KOPT-K1 (cell line): ENCODE data around the gene GIPC1.
"Not testable (repeated sequence)": the region's sequence is repeated elsewhere in the genome, so short reads cannot be mapped to it uniquely, and the experiment has no call there.

ENCODE experiments used
- H3K27ac ChIP-seq: fragments of 200-600 bp; sonication (generic); 2 replicates; pipeline ENCODE4 v1.5.1; 2016; ENCODE audit warnings: antibody characterized with exemption, mild to moderate bottlenecking, low read depth, low read length; ENCODE audit not compliant: poor library complexity, severe bottlenecking
- H3K36me3 ChIP-seq: fragments of 200-600 bp; sonication (generic); 2 replicates; pipeline ENCODE4 v1.5.1; 2017; ENCODE audit warnings: antibody characterized with exemption, mild to moderate bottlenecking, low read length, moderate library complexity; ENCODE audit not compliant: insufficient read depth
- H3K9me3 ChIP-seq: fragments of 200-600 bp; sonication (generic); 2 replicates; pipeline ENCODE4 v1.5.1; 2017; ENCODE audit warnings: antibody characterized with exemption, low read length, mild to moderate bottlenecking; ENCODE audit not compliant: insufficient read depth, poor library complexity, severe bottlenecking

The GIPC1 gene

GRCh38 chr19:14473073-14473977 is 22.6 kb downstream of the GIPC1 start:
- Histone ChIP-seq H3K9me3 (no peaks in the 10 kb centered on the region), H3K36me3 (peaks cover 40% of the 10 kb centered on the region), H3K27ac (no peak overlapping the region)

DNA sequence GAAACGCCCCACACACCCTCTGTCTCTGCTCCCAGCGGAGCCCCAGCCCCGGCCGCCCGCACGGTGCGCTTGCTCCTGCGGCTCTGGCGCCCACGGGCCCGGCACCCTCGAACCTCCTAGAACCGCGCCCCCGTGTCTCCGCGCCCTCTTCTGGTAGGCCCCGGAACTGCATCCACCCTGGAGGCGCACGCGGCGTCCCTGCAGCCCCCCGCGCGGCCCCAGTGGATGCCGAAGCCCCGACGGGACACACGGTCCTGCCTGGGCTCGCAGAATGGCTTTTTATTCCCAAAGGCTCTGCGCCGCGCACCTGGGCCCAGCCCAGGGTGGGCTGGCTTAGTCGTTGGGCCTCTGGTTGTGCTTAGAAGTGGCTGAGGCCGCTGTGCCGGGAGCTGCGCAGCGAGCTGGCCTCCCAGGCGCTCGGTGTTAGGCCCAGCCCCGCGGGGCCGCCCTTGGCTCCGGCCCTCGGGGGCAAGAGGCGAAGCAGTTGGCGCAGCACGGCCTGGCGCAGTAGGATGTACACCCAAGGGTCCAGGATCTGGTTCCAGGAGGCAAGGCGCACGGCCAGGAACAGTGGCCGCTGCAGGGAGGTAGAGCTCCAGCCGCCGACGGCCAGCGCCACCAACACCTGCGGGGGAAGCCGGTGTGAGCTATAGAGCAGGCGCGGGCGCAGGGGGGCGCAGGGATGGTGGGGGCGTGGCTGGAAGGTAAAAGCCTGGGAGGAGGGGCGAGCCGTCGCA is 23.6 kb downstream of the GIPC1 start:
- Histone ChIP-seq H3K36me3 (peaks cover 46% of the 10 kb centered on the region), H3K9me3 (no peaks in the 10 kb centered on the region), H3K27ac (no peak overlapping the region)

DNA sequence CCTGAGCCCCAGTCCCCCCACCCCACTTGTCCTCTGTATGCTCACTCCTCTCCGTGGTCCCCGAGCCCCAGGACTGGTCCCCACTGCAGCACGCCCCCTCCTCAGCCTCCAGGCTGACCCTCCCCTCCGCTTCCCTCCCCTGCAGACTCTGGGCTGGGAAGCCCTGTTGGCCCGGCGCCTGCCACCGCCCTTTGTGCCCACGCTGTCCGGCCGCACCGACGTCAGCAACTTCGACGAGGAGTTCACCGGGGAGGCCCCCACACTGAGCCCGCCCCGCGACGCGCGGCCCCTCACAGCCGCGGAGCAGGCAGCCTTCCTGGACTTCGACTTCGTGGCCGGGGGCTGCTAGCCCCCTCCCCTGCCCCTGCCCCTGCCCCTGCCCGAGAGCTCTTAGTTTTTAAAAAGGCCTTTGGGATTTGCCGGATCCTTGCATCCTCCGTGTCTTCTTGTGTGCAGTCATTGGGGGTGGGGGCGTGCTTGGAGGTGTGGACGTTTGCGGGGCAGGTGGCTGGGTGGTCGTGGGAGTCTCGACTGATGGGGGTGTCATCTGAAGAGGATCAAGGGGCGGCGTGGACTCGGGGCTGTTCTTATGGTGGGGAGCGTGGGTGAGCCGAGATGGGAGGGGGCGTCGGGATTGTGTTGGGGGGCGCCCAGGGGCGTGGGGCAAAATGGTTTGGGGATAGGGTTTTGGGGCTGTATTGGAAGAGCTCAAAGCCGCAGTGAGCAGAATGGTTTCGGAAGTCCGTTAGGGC is 24.3 kb downstream of the GIPC1 start:
- H3K27ac ChIP-seq, result no peak overlapping the region
- H3K36me3 ChIP-seq, result peaks cover 53% of the 10 kb centered on the region
- H3K9me3 ChIP-seq, result no peaks in the 10 kb centered on the region

GRCh38 chr19:14470031-14470876 is 25.7 kb downstream of the GIPC1 start:
- peaks cover 64% of the 10 kb centered on the region for H3K36me3 ChIP-seq
- no peaks in the 10 kb centered on the region for H3K9me3 ChIP-seq
- H3K27ac ChIP-seq, result no peak overlapping the region

DNA sequence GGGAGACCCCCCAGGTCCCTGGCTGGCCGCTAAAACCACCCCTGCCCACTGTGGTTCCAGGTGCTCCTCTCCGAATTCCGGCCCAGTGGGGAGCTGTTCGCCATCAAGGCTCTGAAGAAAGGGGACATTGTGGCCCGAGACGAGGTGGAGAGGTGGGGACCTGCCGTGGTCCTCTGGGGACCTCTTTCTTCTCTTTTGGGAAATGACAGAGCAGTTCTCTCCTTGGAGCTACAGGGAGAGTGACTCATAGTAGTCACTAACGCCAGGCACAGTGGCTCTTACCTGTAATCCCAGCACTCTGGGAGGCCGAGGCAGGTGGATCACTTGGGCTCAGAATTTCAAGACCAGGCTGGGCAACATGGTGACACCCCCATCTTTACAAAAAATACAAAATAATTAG is 28.1 kb downstream of the GIPC1 start:
- no peaks in the 10 kb centered on the region for H3K9me3 ChIP-seq
- no peak overlapping the region for H3K27ac ChIP-seq
- peaks cover 88% of the 10 kb centered on the region for H3K36me3 ChIP-seq

GRCh38 chr19:14467391-14467790 is 28.5 kb downstream of the GIPC1 start:
- Histone ChIP-seq H3K36me3 (peaks cover 93% of the 10 kb centered on the region), H3K27ac (no peak overlapping the region), H3K9me3 (no peaks in the 10 kb centered on the region)

- H3K36me3 ChIP-seq, result peaks cover 95% of the 10 kb centered on the region
Observed at GRCh38 chr19:14463747-14464146, 32.2 kb downstream of the GIPC1 start.

DNA sequence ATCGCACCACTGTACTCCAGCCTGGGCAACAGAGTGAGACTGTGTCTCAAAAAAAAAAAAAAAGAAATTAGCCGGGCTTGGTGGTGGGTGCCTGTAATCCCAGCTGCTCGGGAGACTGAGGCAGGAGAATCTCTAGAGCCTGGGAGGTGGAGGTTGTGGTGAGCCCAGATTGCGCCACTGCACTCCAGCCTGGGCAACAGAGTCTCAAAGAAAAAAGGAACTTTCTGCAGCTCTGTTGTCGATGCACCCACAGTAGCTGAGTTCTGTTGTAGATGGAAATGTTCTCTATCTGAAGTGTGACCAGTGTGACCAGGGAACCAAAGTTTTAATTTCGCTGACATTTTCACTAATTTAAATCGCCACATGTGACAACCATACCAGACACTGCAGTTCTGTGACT is 33.5 kb downstream of the GIPC1 start:
- not testable (repeated sequence) for H3K9me3 ChIP-seq, H3K27ac ChIP-seq
- H3K36me3 ChIP-seq, result peaks cover 96% of the 10 kb centered on the region

More at GRCh38 chr19:14463747-14464146, 32.2 kb downstream of the GIPC1 start:
- H3K27ac ChIP-seq, result no peak overlapping the region
- H3K9me3 ChIP-seq, result no peaks in the 10 kb centered on the region

GRCh38 chr19:14460935-14461334 is 35.0 kb downstream of the GIPC1 start:
- Histone ChIP-seq H3K36me3 (peaks cover 96% of the 10 kb centered on the region), H3K9me3 (no peaks in the 10 kb centered on the region), H3K27ac (no peak overlapping the region)

DNA sequence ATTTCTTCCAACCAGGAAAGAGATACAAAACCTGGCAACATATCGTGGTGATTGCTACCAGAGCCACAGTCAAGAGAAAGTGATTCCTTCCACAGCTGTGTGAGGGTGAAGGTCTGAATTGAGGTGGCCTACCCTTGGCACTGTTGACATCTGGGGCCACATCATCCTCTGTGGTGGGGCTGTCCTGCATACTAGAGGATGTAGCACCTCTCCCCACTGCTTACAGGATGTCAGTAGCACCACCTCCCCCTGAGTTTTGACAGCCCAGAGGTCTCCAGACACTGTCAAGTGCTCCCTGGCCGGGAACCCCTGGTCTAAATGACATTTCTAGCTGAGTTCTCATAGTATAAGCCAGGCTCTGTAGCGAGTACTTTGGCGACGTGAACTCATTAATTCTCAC is 36.2 kb downstream of the GIPC1 start:
- Histone ChIP-seq H3K9me3 (no peaks in the 10 kb centered on the region), H3K36me3 (peaks cover 97% of the 10 kb centered on the region), H3K27ac (no peak overlapping the region)

DNA sequence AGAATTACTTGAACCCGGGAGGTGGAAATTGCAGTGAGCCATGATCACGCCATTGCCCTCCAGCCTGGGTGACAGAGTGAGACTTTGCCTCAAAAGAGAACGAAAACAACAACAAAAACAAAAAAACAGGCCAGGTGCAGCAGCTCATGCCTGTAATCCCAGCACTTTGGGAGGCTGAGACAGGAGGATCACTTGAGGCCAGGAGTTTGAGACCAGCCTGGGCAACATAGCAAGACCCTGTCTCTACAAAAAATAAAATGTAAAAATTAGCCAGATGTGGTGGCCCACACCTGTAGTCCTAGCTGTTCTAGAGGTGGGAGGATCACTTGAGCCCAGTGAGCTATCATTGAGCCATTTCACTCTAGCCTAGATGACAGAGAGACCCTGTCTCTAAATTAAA is 43.6 kb downstream of the GIPC1 start:
- H3K27ac ChIP-seq, H3K9me3 ChIP-seq: not testable (repeated sequence)
- peaks cover 95% of the 10 kb centered on the region for H3K36me3 ChIP-seq

DNA sequence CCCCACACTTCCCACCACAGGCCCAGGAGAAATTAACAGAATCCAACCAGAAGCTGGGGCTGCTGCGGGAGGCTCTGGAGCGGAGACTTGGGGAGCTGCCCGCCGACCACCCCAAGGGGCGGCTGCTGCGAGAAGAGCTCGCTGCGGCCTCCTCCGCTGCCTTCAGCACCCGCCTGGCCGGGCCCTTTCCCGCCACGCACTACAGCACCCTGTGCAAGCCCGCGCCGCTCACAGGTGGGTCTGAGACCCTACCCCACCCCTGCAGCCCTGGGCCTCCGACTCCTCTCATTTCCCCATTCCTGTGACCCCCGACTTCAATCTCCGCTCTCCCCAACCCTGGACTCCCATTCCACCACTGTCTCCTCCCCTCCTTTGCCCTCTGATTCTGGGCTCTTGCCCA is 45.1 kb downstream of the GIPC1 start:
- Histone ChIP-seq H3K9me3 (no peaks in the 10 kb centered on the region), H3K27ac (no peak overlapping the region), H3K36me3 (peaks cover 97% of the 10 kb centered on the region)

- no peaks in the 10 kb centered on the region for H3K9me3 ChIP-seq
- H3K36me3 ChIP-seq, result peaks cover 97% of the 10 kb centered on the region
- no peak overlapping the region for H3K27ac ChIP-seq
Observed at GRCh38 chr19:14450168-14450874, 45.6 kb downstream of the GIPC1 start.

DNA sequence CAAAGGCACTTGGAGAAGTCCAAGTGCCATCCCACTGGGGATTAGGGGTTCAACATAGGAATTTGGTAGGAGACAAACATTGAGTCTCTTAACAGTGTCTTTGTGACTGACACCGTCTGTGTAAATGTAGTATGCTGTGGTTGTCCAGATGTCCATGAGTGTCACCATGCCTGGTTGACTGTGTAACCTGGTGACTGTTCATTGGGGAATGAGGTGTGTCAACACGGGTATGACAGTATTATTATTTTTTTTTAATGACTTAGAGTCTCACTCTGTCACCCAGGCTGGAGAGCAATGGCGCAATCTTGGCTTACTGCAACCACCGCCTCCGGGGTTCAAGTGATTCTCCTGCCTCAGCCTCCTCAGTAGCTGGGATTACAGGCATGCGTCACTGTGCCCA is 46.6 kb downstream of the GIPC1 start:
- no peaks in the 10 kb centered on the region for H3K9me3 ChIP-seq
- H3K36me3 ChIP-seq, result peaks cover 93% of the 10 kb centered on the region
- no peak overlapping the region for H3K27ac ChIP-seq
